MM.1S (cell line): ENCODE measurements around the gene ADAM30.

Experiments
- DNase-seq: peaks from one replicate; pipeline ENCODE4 v3.0.0-alpha.2; 2015
- H2AFZ ChIP-seq: fragments of 300-600 bp; sonication (generic); 2 replicates; pipeline ENCODE4 v1.6.0; 2016; ENCODE audit warnings: antibody characterized with exemption, low read length
- H3F3A ChIP-seq: fragments of 300-600 bp; sonication (generic); 2 replicates; pipeline ENCODE4 v1.6.1; 2016; ENCODE audit warnings: mild to moderate bottlenecking, antibody characterized with exemption, low read length, moderate library complexity, mixed read lengths; ENCODE audit not compliant: insufficient read depth
- H3K27ac ChIP-seq: fragments of 300-600 bp; sonication (generic); 2 replicates; pipeline ENCODE4 v1.5.1; 2016; ENCODE audit warnings: mild to moderate bottlenecking, low read length
- H3K27me3 ChIP-seq: fragments of 300-600 bp; sonication (generic); replicated peaks from 2 replicates; pipeline ENCODE4 v1.6.0; 2016; ENCODE audit warnings: low read length; ENCODE audit not compliant: insufficient read depth
- H3K36me3 ChIP-seq: fragments of 300-600 bp; sonication (generic); replicated peaks from 2 replicates; pipeline ENCODE4 v1.6.1; 2016; ENCODE audit warnings: mild to moderate bottlenecking, low read length, mixed read lengths; ENCODE audit not compliant: insufficient read depth
- H3K4me1 ChIP-seq: fragments of 300-600 bp; sonication (generic); 2 replicates; pipeline ENCODE4 v1.6.1; 2016; ENCODE audit warnings: low read length, mixed read lengths
- H3K4me2 ChIP-seq: fragments of 300-600 bp; sonication (generic); 2 replicates; pipeline ENCODE4 v1.6.0; 2016; ENCODE audit warnings: low read depth, low read length
- H3K4me3 ChIP-seq: fragments of 300-600 bp; sonication (generic); 2 replicates; pipeline ENCODE4 v1.5.1; 2016; ENCODE audit warnings: low read length, mixed read lengths
- H3K79me2 ChIP-seq: fragments of 300-600 bp; sonication (generic); 2 replicates; pipeline ENCODE4 v1.6.1; 2016; ENCODE audit warnings: mixed run types, low read length, mixed read lengths
- H3K9ac ChIP-seq: fragments of 300-600 bp; sonication (generic); 2 replicates; pipeline ENCODE4 v1.6.1; 2016; ENCODE audit warnings: low read length, mixed read lengths
- H3K9me2 ChIP-seq: fragments of 300-600 bp; sonication (generic); replicated peaks from 2 replicates; pipeline ENCODE4 v1.6.1; 2016; ENCODE audit warnings: mild to moderate bottlenecking, low read length, mixed read lengths; ENCODE audit not compliant: insufficient read depth
- H3K9me3 ChIP-seq: fragments of 300-600 bp; sonication (generic); replicated peaks from 2 replicates; pipeline ENCODE4 v1.6.1; 2016; ENCODE audit warnings: mild to moderate bottlenecking, low read length, mixed read lengths; ENCODE audit not compliant: insufficient read depth
- H4K20me1 ChIP-seq: fragments of 300-600 bp; sonication (generic); 2 replicates; pipeline ENCODE4 v1.6.1; 2016; ENCODE audit warnings: mild to moderate bottlenecking, low read length, moderate library complexity, mixed read lengths; ENCODE audit not compliant: insufficient read depth
- CTCF ChIP-seq: fragments of 300-600 bp; sonication (generic); IDR thresholded peaks from 2 replicates; pipeline ENCODE4 v1.5.1; 2016; ENCODE audit warnings: antibody characterized with exemption, low read length, mixed read lengths
- EZH2 ChIP-seq: fragments of 300-600 bp; sonication (generic); optimal IDR thresholded peaks from 2 replicates; pipeline ENCODE3; 2017; ENCODE audit warnings: low read depth, mild to moderate bottlenecking, antibody characterized with exemption, low read length, mixed read lengths
- EZH2phosphoT487 ChIP-seq: fragments of 300-600 bp; sonication (generic); IDR thresholded peaks from 2 replicates; pipeline ENCODE4 v1.6.1; 2018; ENCODE audit warnings: antibody characterized with exemption, low read length

The ADAM30 gene

GRCh38 chr1:119896303-119896702 is at the start of gene ADAM30:
Gene ADAM30 (minus strand): TSS chr1:119896515. CDS start chr1:119896336, 179 bp downstream.
- Histone ChIP-seq H3K4me2 (no peak within 1 kb of the TSS), H3K27me3 (no peaks in the 10 kb centered on the region), H3F3A (no peaks in the 10 kb centered on the region), H3K4me3 (no peak within 1 kb of the TSS), H4K20me1 (no peaks in the 10 kb centered on the region), H2AFZ (no peak within 1 kb of the TSS), H3K4me1 (no peaks in the 10 kb centered on the region), H3K9me3 (no peaks in the 10 kb centered on the region), H3K79me2 (no peaks in the 10 kb centered on the region), H3K27ac (no peak within 1 kb of the TSS), H3K9me2 (no peaks in the 10 kb centered on the region), H3K36me3 (no peaks in the 10 kb centered on the region), H3K9ac (no peak within 1 kb of the TSS)
- TF ChIP-seq EZH2phosphoT487 = no peak
- DNase-seq = no peak

- no peaks in the 10 kb centered on the region for H3K27me3 ChIP-seq
- DNase-seq = no peak
- H4K20me1 ChIP-seq = no peaks in the 10 kb centered on the region
These were observed 46.9 kb upstream of the ADAM30 start for GRCh38 chr1:119943216-119943615.

GRCh38 chr1:119941392-119941791 is 45.1 kb upstream of the ADAM30 start:
- Histone ChIP-seq H4K20me1 (no peaks in the 10 kb centered on the region), H3K79me2 (no peaks in the 10 kb centered on the region), H3K27ac (no peak overlapping the region), H3K27me3 (no peaks in the 10 kb centered on the region), H3K9me2 (no peaks in the 10 kb centered on the region), H3K9ac (no peak overlapping the region), H3K4me3 (no peak overlapping the region), H3K4me1 (peaks cover 11% of the 10 kb centered on the region; the same call in 1 of the 2 replicates), H3K9me3 (no peaks in the 10 kb centered on the region), H3K36me3 (no peaks in the 10 kb centered on the region; the same call in 1 of the 2 replicates), H3K4me2 (no peak overlapping the region), H3F3A (peaks cover 5% of the 10 kb centered on the region; the same call in 1 of the 2 replicates), H2AFZ (no peak overlapping the region)
- DNase-seq = no peak
- TF ChIP-seq EZH2 (no peak), CTCF (no peak), EZH2phosphoT487 (no peak)

More at GRCh38 chr1:119943216-119943615, 46.9 kb upstream of the ADAM30 start:
- H3K4me1 ChIP-seq = no peaks in the 10 kb centered on the region
- no peaks in the 10 kb centered on the region for H3F3A ChIP-seq
- H3K4me3 ChIP-seq = no peak overlapping the region
- H3K36me3 ChIP-seq = no peaks in the 10 kb centered on the region; the same call in 1 of the 2 replicates
- no peaks in the 10 kb centered on the region for H3K9me2 ChIP-seq
- no peak overlapping the region for H3K9ac ChIP-seq
- no peaks in the 10 kb centered on the region for H3K9me3 ChIP-seq
- TF ChIP-seq EZH2 (no peak), CTCF (no peak), EZH2phosphoT487 (no peak)
- no peak overlapping the region for H3K27ac ChIP-seq
- H3K4me2 ChIP-seq = no peak overlapping the region
- H2AFZ ChIP-seq = no peak overlapping the region
- no peaks in the 10 kb centered on the region for H3K79me2 ChIP-seq

- no peaks in the 10 kb centered on the region; the same call in 1 of the 2 replicates for H3K36me3 ChIP-seq
These were observed 44.4 kb upstream of the ADAM30 start for GRCh38 chr1:119940697-119941096.

More at GRCh38 chr1:119940697-119941096, 44.4 kb upstream of the ADAM30 start:
- Histone ChIP-seq H2AFZ (no peak overlapping the region), H3F3A (peaks cover 5% of the 10 kb centered on the region; the same call in 1 of the 2 replicates), H3K9me2 (no peaks in the 10 kb centered on the region), H3K4me1 (peaks cover 11% of the 10 kb centered on the region; the same call in 1 of the 2 replicates), H3K79me2 (no peaks in the 10 kb centered on the region), H3K27me3 (no peaks in the 10 kb centered on the region), H3K4me2 (no peak overlapping the region), H3K9me3 (no peaks in the 10 kb centered on the region), H3K27ac (no peak overlapping the region), H4K20me1 (no peaks in the 10 kb centered on the region), H3K4me3 (no peak overlapping the region), H3K9ac (no peak overlapping the region)
- TF ChIP-seq CTCF (no peak), EZH2 (no peak), EZH2phosphoT487 (no peak)
- no peak for DNase-seq
